HG03442 (cell line): ENCODE results near the gene CCDC18.
"Not testable (repeated sequence)": the region's sequence is repeated elsewhere in the genome, so short reads cannot be mapped to it uniquely, and the experiment has no call there.

Experiments
- ATAC-seq: cut with Tn5 transposase; IDR thresholded peaks from one replicate; pipeline ENCODE4 v1.9.1; 2021; ENCODE audit warnings: mild to moderate bottlenecking, moderate library complexity; ENCODE audit not compliant: unreplicated experiment

The CCDC18 gene

GRCh38 chr1:93223023-93223675 lies 42.6 kb downstream of the CCDC18 start:
- ATAC-seq: no peak

- no peak for ATAC-seq
Observed at GRCh38 chr1:93235261-93235660, 54.7 kb downstream of the CCDC18 start.

DNA sequence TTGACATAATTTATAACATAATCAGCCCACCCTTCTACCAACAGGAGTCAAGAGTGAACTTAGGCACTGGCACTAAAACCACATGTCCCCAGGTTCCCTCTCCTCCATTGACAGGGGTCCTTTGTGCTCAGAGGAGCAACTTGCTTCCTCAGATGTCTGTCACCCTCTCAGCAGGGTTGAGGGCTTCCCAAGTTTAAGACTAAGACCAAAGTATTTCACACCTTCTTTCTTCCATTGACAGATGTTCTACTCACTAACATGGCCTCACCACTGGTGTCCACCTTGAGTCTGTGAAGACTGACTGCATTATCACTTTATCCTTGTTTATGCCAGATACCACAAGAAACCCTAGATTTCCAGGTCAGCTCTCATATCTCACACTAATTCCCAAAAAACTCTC lies 56.5 kb downstream of the CCDC18 start:
- no peak for ATAC-seq

GRCh38 chr1:93238425-93238824 lies 57.9 kb downstream of the CCDC18 start:
- no peak for ATAC-seq

DNA sequence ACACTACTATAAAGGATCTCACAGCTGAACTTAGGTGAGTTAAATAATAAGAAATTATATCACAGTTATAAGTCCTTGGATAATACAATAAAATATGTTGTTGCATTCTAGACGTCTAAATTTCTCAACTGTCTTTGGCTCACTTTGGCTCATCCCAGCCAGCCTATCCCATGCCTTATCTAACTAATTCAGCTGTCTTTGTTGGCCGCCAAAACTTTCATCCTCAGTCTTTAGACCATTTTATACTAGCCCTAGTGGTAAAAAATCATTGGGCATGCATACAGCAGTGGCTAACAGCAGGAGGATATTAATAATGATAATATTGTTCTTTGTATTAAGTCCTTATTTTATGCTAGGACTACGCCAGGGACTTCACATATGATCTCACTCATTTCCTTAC lies 59.3 kb downstream of the CCDC18 start:
- no peak for ATAC-seq

GRCh38 chr1:93243233-93243632 lies 62.7 kb downstream of the CCDC18 start:
- ATAC-seq: not testable (repeated sequence)

- ATAC-seq: no peak
Observed at GRCh38 chr1:93244298-93245069, 64.0 kb downstream of the CCDC18 start.

GRCh38 chr1:93251966-93252365 lies 71.4 kb downstream of the CCDC18 start:
- ATAC-seq: no peak

DNA sequence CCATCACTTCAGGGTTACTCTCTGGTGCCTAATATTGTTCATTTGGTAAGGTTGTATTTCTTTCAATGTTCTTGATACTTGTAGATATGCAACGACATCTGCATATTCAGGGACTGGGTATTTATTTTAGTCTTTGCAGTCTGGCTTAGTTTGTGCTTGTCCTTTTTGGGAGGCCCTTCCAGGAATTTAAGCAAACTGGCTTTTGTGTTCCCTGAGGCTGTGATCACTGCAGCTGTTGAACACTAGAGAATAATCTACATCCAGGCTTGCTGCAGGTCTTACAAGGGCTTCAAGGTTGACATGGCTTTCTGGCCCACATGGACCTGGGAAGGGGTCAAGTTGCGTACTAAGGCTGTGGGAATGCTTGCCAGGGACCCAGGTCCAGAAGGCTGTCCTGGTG lies 72.1 kb downstream of the CCDC18 start:
- ATAC-seq: no peak

DNA sequence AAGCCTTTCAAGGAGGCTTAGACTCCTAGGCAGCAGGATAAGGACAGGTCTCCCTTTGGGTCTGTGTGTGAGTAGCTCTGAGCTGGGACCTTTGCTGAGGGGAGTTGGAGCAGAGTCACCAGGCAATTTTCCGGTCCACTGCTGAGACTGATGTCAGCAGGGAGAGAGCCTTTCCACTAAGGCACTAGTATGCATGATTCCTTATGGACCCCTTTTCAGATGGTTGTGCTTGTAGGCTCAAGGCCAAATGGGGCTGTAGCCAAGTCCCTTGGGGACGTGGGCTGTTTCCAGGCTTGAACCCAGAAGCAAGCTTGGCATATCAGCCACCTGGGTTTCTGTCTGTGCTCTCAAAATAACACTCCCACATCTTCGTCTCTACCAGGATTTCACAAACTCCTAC lies 73.0 kb downstream of the CCDC18 start:
- no peak for ATAC-seq

- ATAC-seq: no peak
Observed at GRCh38 chr1:93255222-93256079, 74.9 kb downstream of the CCDC18 start.

GRCh38 chr1:93256433-93256832 lies 75.9 kb downstream of the CCDC18 start:
- ATAC-seq: no peak

DNA sequence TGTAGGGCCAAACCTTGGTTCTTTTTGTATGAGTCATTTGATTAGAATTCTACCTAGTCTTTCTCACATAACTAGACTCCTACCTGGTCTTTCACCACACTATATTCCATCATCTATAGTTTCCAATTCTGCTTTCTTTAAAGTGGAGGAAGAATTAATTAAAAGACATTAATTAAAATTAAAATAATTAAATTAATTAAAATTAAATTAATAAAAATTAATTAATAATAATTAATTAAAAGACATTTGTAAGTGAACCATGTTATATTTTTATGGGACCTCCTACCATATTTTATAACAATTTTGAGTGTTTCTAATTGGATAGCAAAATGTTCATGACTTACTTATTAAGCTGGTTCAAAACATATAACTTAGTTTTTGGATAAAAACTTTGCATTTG lies 77.4 kb downstream of the CCDC18 start:
- ATAC-seq: no peak

DNA sequence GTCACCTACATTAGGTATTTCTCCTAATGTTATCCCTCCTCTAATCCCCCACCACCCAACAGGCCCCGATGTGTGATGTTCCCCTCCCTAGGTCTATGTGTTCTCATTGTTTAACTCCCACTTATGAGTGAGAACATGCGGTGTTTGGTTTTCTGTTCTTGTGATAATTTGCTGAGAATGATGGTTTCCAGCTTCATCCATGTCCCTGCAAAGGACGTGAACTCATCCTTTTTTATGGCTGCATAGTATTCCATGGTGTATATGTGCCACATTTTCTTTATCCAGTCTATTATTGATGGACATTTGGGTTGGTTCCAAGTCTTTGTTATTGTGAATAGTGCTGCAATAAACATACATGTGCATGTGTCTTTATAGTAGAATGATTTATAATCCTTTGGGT lies 80.2 kb downstream of the CCDC18 start:
- ATAC-seq: not testable (repeated sequence)

GRCh38 chr1:93262645-93263044 lies 82.1 kb downstream of the CCDC18 start:
- no peak for ATAC-seq

DNA sequence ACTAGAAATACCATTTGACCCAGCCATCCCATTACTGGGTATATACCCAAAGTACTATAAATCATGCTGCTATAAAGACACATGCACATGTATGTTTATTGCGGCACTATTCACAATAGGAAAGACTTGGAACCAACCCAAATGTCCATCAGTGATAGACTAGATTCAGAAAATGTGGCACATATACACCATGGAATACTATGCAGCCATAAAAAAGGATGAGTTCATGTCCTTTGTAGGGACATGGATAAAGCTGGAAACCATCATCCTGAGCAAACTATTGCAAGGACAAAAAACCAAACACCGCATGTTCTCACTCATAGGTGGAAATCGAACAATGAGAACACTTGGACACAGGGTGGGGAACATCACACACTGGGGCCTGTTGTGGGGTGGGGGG lies 88.4 kb downstream of the CCDC18 start:
- not testable (repeated sequence) for ATAC-seq

DNA sequence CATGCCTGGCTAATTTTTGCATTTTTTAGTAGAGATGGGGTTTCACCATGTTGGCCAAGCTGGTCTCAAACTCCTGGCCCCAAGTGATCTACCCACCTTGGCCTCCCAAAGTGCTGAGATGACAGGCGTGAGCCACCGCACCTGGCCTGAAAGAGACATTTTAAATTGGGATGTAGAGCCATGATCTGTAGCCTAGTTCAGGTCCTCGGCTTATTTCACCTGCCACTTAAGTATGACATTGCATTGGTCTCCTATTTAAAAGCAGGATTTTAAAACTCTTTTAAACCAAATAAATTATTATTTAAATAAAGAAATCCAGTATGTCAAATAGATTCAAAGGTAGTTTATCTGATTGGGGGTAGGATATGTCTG lies 94.7 kb downstream of the CCDC18 start:
- ATAC-seq: not testable (repeated sequence)

DNA sequence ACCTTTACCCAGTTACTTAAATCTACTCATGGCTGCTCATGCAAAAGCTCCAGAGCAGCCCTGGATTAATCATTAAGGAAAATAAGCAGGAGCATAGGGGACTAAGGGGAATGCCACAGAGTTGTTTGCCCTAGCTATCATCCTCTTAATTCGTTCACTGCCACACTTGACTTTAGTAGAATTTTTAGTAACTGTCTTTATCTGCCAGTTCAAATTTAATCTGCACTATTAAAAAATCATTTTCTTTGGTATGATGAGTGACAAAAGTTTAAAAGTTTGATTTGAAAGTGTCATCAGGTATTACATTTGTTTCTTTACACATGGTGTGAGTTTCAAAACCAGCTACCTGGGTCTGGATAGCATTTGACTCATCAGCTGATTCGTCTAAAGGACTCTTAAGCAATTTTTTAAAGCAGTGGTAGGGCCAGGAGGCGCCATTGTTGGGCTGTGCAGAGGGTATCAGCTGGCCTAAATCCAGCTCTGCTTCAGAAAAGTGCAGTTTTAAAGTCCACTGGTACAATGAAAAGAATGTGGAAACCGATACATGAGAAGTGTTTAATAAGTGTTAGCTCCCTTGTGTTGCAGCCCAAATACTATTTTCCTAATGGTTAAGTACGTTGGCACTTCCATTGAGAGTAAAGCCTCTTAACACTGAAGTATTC lies 95.2 kb downstream of the CCDC18 start:
- ATAC-seq: no peak

DNA sequence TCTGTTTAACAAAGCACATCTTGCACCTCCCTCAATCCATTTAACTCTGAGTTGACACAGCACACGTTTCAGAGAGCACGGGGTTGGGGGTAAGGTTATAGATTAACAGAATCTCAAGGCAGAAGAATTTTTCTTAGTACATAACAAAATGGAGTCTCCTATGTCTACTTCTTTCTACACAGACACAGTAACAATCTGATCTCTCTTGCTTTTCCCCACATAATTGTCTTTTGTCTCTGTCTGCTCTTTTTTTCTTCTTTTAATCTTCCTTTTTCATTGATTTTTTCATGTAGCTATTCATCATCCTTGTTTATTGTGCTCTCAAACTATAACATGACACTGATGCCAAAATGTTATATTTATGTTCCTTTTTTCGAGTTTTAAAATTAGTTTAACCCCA lies 97.0 kb downstream of the CCDC18 start:
- ATAC-seq: not testable (repeated sequence)

- ATAC-seq: no peak
Observed at GRCh38 chr1:93283496-93283895, 103.0 kb downstream of the CCDC18 start.

DNA sequence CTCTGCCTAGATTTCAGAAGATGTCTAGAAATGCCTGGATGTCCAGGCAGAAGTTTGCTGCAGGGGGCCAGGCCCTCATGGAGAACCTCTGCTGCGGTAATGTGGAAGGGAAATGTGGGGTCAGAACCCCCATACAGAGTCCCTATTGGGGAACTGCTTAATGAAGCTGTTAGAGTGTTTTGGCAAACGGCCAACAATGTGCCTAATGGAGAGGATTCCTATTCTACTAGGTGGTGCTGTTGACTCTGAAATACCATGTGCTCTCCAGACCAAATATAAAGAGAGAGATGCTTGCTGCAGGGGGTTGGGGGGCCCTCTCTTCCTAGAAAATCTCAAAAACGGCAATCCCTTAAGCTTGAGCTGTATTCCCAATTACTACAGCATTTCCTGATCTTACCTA lies 108.0 kb downstream of the CCDC18 start:
- no peak for ATAC-seq
